Eye (tissue), 1 donor: ENCODE data around the gene PRKCA.

Experiments
- DNase-seq: peaks from one replicate; pipeline ENCODE4 v3.0.0-alpha.2; 2015

The PRKCA gene

DNA sequence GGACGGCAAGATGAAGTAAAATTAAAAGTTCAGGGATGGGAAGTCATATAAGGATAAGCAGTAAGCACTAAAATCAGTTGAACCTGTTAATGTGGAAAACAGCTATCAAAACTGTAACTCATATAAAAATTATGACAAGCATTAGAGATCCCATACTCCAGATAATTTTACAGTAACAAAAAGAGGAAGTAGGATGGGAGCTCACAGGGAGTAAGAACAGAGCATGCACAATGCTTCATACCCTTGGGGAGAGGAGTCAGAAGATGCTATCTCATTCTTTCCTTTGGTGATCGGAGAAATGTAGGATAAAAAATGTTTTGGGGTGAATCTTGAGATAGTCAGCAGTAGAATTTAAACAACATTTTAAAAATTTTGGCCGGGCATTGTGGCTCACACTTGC, 367.8 kb downstream of the PRKCA start:
- DNase-seq = no peak

DNA sequence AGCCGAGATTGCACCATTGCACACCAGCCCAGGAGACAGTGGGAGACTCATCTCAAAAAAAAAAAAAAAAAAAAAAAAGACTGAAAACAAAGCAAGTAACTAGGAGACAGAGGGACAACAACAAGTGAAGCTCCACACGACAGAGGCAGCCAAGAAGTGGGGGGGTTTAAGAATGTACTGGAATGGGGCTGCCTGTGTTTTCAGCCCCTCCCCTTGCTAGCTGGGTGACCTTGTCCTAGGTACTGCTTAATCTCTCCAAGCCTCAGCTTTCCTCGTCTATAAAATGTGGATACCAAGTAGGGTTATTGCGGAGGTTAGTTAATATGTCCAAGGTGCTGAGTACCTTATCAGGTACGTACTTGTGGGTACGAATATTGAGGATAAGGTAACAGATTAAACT, 368.7 kb downstream of the PRKCA start:
- no peak for DNase-seq

DNA sequence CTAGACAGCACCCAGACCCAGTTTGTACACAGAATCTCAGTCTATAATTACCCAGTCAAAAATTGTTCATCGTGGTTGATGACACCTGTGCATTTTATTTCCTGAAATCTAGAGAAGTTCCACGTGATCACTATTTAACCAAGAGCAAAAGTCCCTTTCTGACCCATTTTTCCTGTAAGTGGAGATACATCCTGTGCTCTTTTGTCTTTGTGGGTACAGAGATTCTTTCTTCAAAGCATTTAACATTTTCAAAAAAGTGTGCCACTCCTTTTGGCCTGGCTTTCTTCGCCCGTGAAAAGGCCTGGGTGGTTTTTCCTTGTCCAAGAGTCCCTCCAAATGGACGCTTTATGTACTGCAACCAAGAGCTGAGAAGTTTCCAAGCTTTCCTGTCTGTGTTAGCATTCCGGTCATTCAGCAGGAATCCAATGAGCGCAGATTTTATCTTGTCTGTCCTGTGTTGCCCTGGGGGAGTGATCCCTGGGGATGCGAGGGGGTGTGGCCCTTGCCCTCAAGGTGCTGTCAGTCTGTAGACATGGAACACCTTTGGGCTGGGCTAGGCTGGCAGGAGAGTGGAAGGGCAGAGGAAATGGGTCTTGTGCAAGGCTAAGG, 371.4 kb downstream of the PRKCA start:
- peak; percentile 88 for DNase-seq

DNA sequence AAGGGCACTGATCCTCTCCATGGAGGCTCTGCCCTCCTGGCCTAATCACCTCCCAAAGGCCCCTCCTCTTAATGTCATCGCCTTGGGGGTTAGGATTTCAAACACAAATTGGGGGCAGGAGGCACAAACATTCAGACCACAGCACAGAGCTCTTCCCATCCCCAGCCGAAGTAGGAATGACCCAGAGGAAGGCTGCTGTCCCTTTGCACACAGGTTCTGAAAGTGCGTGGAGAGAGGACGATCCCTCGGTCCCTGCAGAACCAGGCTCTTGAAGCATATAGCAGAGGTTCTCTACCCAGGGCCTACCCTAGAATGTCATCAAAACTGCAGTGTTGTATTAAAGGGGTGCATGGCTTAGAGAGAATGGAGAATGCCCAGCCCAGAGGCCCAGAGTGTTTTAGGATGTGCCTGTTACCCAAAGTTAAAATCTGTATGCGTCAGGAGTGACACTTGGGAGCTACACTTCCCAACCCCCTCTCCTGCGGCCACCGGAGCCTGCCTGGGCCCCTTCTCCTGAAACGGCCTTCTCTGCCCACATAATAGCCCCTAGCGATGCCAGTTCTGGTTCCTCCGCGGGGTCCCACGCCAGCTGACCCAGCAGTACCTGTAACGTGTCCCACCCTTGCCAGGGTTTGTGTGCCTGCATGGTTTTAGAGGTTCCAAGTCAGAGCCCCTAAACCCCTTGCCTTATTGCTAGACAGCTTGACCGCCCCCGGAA, 373.0 kb downstream of the PRKCA start:
- no peak for DNase-seq

DNA sequence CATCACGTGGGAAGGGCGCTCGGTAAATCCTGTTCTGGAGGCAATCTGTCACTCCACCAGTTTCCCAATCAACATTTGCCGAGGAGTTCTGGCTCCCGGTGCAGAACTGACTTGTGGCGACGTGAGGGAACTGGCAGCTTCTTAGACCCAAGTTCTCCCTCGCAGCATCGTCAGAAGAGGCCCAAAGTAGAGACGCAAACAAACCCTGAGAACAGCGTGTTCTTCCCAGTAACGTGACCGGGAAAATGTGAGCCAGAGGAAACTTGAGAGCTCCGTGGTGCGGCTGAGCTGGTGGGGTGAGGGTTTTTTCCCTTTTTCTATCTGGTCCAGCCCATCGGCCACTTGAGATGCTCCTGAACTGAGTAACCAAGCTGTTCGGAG, 373.6 kb downstream of the PRKCA start:
- no peak for DNase-seq

DNA sequence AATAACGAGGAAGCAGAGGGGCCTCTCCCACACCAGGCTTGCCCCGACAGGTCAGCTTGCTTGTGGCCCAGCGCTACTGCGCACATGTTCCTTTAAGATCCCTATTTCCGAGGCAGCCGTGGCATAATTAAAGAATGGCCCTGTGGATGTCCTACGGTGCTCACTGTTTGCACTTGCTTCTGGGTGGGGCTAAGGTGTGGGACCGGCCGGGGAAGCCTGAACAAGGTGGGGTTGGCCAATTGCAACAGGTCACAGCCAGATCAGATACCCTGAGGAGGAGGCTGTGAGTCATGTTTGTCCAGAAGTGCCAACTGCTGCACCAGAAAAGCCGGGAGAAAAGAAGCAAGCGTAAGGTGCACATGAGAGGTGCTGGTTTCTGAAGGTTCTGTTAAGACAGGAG, 374.0 kb downstream of the PRKCA start:
- no peak for DNase-seq

DNA sequence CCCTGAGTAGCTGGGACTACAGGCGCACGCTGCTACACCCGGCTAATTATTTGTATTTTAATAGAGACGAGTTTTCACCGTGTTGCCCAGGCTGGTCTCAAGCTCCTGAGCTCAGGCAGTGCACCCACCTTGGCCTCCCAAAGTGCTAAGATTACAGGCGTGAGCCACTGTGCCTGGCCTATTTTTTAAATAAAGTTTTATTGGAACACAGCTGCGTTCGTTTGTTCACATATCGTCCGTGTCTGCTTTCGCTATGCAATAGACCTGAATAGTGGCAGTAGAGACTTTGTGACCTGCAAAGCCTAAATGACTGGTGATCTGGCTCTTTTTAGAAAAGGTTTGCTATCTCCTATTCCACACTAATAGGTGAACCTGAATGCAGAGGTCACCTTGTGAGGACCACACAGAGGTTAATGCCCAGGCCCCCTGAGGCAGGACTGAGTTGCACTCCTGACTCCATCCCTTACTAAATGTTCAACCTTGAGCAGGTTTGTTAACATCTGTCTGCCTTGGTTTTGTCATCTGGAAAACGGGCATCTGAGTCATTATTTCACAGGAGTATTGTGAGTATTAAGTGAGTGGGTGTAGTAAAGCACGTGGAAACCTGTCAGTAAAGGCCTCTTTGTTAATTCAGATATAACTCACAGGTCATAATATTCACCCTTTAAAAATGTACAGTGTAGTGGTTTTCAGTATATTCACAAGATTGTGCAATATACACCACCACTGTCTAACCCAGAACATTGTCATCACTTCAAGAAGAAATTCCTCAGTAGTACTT, 375.0 kb downstream of the PRKCA start:
- DNase-seq = no peak

DNA sequence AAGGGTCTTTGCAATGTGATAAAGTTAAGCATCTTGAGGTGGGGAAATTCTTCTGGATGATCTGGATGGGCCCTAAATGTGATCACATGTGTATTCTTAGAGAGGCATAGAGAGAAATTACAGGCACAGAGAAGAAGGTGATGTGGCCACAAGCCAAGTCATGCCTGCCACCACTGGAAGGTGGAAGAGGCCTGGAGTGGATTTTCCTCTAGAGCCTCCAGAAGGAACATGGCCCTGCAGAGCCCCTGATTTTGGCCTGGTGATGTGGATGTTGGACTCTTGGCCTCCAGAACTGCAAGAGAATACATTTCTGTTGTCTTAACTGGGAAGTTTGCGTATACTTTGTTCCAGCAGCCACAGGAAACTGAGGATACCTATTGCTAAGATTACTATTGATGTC, 375.6 kb downstream of the PRKCA start:
- DNase-seq = no peak

DNA sequence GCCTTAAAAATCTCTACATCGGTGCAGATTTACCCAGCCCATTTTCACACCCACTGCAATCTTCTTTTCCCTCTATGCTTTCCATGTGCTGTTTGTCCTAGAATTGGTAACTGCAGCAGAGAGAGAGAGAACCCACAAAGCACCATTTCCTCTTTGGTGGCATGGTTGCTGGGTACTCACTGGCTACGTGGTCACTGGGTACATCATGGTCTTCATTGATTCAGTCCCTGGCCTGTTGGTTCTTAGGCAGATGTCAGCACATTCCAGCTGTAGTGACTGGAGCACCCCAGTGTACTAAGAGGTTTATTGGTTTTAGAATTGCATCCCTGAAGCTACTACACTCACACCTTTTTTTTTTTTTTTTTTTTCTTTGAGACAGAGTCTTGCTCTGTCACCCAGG, 376.4 kb downstream of the PRKCA start:
- DNase-seq = no peak

DNA sequence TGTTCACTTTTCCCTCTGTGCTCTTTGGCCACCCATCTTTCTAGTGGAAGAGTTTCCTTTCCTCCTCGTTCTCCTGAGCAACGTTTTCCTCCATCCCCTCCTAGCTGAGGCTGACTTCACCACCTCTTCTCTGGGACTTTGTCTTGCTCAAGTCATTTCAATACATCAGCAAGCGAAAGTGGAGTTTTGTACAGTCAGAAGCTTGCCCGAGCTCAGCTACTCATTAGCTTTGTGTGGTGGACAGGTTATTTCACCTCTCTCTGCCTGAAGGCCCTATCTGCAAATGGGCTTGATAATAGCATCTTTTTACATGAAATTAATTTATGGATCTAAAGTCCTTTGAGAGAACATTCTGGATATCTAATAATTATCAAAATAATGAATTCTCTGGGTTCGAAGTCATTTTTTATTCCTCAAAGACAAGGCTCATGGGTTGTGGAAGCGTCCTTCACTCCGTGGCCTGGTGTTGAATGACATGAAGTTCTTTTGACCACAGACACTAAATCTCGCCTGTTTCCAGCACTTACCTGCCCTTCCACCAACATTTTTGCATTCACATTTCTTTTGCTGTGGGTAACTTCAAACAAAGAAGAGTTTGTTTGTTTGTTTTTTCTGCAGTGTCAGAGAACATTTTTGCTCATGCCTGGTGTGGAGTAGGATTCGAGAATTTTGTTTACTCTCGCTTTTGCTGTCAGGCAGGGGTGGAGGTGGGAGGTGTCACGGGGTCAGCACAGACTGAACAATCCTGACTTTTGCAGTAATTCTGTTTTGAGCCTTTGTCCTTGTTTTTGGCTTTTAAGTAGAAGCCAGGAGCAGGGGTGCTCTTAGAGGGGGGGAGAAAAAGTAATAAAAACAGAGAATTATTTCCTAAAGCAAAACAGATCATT, 377.5 kb downstream of the PRKCA start:
- DNase-seq = no peak

DNA sequence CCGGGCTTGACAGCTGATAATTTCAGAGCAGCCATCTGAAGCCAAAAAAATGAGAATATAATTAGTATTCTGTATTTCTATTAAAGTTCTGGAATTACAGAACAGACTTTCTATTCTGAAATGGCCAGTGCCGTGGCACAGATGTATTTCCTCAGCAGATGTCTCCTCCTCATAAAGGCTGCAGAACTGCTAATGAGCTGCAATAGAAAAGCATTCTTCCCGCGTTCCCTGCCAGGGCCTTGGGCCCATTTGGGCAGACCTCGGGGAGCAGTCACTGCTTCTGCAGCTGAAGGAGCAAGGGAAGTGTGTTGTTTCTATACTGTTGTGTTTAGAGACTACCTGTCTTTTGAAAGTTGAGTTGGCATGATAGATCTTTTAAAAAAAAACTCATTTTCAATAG, 379.9 kb downstream of the PRKCA start:
- DNase-seq = no peak

DNA sequence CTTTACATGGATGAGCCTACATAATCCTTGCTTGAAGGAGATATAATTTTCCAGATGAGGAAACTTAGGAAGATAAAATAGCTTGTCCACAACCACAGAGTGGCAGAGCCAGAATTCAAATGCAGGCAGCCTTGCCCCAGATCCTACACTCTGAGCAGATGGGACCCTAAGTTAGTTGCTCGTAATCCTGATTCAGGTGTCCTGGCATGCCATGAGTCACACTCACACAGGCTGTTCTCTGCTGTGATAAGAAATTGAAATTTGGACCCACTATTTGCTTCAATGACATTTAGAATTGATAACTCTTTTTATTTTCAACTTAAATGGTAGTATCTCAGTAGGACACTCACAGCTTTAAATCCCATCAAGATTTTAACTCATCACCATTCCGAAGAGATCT, 381.8 kb downstream of the PRKCA start:
- no peak for DNase-seq

DNA sequence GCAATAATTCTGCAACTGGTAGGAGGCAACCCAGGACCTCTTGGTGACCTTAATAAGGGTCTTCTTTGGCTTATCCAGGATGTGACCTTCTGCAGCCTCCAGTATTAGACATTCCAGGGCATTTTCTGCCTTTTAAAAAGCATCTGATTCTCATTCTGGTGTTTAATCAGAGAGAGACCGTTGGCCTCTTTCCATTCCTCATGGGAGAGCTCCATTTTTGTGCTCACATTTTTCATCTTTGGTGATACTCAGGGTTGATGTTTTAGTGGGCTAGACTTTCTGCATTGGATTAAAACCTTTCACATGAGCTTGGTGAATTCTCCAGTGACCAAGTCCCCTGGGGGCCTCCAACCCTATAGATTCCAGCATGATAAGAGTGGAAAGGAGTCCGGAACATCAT, 382.3 kb downstream of the PRKCA start:
- DNase-seq = no peak

DNA sequence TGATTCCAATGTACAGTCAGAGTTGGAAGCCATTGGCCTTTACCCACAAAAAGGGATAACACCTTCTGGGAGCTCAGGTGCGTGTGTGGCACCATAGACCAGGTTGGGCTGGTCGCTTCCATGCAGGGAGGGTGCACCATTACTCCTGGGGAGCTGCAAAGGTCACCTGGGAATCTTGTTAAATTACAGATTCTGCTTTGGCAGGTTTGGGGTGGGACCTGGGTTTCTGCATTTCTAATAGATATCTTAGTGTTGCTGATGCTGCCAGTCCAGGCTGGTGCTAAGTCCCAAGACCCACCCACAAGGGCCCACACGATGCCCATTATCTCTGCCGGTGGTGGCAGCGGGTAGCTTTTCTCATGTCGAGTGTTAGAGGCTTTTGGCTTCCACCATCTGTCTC, 384.2 kb downstream of the PRKCA start:
- DNase-seq = no peak

DNA sequence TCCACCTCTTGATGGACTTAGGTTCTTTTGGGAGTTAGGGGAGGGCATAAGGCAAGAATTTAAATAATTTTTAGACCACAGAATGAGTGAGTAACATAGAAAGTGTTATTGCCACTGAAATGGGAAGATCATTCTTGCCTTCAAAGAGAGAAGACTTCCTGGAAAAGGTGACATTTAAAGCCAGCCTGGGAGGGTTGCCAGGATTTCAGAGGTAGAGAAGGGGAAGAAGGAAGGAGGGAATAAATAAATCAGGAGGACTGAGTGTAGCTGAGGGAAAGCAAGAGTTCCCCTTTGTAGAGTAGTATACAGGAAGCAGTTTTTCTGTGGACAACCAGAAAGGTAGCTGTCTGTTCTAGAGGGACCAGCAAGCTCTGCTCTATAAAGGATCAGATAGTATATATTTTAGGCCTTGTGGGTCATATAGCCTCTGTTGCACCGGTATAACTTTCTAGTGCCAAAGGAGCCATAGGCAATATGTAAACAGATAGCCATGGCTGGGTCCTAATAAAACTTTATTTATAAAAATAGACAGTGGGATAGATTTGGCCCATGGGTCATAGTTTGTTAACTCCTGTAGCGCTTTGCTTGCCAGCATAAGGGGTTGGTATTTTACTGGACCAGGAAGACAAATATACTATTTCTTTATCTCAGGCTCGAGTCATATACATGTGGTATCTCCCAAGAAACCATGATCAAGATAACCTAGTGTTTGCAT, 385.3 kb downstream of the PRKCA start:
- DNase-seq = no peak

DNA sequence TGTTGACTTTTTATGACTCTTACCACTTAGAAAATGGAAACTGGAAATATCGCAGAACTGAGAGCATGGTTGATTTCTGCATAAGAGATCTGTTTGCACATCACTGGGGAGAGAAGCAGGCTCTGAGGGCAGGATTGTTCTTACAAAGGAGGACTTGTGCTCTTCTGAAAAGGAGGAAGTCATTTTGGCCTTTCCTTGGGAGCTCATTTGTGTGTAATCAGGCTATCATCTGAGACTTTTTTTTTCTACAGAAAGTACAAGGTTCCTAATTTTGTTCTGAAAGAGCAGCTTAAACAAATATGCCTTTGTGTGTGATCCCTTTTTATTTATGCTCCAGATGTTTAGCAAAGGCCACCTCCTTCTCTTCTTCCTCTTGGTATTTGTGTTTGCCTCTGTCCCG, 386.8 kb downstream of the PRKCA start:
- DNase-seq = no peak

DNA sequence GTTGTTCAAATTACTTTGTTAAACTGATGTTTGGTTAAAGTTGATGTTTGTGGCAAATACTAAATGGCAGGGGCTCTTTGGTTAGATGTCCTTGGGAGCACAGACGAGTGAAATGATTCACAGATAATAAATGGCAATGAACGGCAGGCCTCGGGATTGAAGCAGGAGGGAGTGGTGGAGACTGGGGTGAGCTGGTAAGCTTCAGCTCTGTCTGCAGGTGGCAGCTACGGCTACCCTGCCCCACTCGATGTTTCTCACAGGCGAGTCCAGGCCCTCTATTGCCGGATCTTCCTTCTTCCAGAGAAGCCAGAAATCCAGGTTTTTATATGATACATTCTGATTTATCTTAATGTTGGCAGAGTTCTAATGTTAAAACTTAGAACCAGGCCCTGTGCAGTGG, 387.8 kb downstream of the PRKCA start:
- no peak for DNase-seq

DNA sequence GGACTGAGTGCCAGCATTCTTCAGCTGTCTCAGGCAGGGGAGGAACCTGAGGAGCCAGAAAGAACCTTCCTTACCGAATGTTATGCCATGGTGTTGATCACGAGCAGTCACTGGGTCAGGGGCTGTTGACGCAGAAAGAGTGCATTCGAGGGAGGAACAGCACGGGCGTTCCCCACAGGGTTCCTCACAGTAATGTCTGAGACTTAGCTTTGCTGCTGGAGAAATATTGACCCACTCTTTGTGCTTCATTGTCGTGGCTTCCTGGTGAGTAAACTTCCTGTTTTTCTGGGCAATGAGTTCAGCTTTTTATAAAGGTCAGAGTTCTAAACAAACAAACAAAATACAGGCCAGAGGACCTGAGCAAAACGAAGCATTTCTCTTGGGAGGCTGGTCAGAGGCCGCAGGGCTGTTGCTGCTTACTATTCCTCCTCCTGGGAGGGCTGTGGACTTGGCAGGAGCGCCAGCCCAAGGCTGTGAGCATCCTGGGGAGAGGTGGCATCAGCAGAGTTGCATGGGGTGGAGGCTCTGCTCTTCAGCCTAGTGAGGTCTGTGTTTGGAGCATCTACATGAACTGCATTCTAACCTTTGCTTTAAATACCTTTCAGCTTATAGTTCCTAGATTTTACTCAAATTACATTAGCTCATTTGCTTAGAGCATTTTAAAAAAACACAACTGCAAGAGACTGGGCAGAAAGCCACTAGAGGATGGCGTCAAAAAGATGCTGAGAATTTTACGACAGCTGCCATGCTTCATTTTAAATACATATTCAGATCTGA, 389.4 kb downstream of the PRKCA start:
- no peak for DNase-seq

DNA sequence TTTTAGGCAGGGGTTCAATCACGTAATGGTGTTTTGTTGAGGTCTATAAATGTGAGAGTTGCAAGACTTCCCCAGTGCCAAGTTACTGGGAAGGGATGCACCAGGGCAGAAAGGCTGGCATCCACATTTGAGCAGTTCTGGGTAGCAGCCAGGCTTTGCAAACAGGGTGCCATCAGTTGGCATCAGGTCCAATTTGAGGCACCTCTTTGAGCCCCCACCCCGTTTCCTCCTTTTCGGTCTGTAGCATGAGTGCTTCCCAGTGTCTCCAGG, 389.9 kb downstream of the PRKCA start:
- no peak for DNase-seq

DNA sequence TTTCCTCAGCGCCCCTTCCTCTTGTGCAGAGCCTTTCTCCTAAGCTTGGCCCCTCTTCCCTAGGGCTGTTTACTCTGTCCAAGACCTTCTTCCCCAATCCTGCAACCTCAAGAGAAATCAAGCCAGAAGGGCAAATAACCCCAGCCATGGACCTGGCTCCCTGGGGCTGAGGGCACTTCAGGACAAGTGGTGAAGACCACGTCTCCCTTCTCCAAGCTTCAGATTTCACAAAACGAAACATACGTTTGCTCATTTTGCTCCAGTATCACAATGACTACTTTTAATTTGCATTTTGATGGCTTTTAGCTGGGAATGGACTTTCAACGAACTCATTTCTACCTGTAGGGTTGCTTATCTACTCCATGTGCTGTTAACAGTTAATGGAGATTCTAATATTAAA, 392.7 kb downstream of the PRKCA start:
- DNase-seq = no peak

DNA sequence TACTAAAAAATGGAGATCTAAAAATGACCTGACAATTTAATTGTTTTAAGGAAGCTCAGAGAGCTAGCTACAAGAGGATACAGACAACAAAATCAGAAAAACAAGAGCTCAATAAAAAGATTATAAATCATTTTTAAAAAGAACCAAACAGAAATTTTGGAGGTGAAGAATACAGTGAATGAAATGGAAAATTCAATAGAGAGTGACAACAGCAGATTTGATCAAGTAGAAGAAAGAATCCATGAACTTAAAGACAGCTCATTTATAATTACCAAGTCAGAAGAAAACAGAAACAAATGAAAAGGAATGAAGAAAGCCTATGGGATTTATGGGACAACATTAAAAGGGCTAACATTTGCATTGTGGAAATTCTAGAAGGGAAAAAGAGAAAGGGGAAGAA, 395.9 kb downstream of the PRKCA start:
- DNase-seq = no peak

DNA sequence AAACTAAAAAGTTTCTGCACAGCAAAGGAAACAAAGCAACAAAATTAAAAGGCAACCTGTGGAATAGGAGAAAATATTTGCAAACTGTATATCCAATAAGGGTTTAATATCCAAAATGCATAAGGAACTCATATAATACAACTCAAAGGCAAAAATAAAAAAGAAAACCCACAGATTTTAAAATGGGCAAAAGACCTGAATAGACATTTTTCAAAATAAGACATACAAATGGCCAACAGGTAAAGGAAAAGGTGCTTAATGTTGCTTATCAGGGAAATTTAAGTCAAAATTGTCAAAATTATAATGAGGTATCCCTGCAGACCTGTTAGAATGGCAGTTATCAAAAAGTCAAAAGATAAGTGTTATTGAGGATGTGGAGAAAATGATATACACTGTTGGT, 399.0 kb downstream of the PRKCA start:
- no peak for DNase-seq
